Limb (tissue), 2 donors: Measurements from ENCODE around the gene SPEG.

ENCODE experiments used
- DNase-seq, 2 donors: peaks; one replicate each; pipeline ENCODE4 v3.0.0-alpha.2; 2016; ENCODE audit errors: extremely low spot score in 2 of 2

SPEG gene

GRCh38 chr2:219442256-219443015 lies 7.8 kb downstream of the SPEG start:
- peak in 1 of 2 donors; percentile 51 for DNase-seq

DNA sequence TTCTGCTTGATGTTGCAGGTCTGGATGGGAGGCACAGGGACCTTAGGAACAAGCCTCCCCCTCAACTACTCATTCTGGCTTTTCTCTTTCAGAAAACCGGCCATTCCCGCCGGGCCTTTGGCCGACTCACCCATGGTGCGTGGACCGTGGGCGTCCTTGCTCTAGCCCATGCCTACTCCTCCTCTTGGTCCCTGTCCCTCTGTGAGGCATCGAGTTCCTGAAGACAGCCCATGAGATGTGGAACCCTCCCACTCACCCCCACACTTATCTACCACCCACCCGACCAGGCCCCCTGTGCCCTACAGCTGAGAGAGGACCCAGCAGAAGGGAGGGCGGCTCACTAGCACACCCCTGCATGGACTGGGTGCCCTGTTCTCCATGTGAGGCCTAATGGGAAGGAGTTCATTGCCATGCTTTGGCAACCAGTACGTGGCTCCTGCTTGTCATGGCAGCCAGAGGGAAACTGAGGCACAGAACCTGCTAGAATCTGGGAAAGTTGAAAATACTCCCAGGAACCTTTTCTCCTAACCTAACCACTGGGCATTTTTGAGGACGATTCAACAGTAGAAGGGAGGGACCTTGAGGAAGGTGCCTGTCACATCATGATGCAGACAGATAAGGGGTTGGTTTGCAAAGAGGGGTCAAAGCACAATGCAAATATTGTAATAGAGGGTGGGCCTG lies 8.5 kb downstream of the SPEG start:
- no peak for DNase-seq

DNA sequence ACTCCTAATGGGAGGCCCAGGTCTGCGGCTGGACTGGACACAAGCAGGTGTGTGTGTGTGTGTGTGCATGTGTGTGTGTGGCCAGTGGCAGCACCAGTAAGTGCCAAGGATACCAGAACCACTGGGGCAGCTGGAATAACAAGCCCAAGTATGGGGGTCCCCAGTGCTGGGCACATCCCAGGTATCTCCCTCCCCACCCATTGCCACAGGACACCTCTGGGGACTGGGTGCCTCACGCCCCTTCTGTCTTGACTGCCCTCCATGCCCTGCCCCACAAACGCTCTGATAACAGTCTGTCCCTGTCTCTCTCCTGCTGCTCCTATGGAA lies 9.0 kb downstream of the SPEG start:
- no peak for DNase-seq

DNA sequence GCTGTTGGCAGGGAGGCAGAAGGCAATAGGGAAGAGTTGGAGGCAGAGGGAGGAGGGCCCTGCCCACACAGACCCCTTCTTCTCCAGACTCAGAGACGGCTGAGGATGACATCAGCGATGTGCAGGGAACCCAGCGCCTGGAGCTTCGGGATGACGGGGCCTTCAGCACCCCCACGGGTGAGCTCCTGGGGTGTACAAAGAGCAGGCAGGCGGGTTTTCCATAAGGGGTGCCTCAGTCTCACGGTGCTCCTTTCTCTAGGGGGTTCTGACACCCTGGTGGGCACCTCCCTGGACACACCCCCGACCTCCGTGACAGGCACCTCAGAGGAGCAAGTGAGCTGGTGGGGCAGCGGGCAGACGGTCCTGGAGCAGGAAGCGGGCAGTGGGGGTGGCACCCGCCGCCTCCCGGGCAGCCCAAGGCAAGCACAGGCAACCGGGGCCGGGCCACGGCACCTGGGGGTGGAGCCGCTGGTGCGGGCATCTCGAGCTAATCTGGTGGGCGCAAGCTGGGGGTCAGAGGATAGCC lies 10.0 kb downstream of the SPEG start:
- no peak for DNase-seq

DNA sequence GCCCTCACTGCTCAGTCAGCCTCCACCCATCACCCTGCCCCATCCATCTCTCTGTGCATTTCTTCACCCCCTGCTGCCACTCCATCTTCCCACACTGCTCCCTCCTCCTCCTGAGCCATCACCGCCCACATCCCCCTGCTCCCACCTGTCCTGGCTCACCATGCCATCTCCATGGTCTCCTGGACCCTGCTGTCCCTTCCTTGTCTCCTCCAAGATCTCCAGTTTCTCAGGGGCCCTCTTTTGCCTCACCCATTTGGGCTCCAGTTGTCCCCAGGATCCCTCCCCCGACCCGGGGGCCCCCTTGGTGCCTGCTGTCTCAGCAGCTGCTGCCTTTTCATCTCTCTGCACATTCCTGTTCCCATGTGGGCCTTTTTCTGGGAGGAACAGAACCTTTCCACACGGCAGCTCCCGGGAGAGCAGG lies 10.6 kb downstream of the SPEG start:
- DNase-seq: no peak

DNA sequence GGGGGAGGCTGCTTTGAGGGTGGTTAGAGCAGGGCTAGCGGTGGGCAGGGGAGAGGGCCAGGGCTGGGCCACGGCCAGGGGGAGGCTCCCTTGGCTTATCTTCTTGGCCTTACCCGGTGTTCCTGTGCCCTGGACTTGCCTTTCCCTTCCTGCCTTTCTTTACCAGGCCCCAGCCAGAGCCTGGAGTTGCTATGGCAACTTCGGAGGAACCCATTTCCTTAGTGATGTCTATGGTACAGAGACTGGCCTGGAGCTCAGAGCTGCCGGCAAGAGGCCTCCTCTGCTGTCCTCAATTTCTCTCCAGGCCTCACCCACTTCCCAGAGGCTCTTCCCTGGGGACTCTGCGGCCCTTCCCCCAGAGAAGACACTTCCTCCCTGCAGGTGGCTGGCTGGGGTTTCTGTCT lies 11.5 kb downstream of the SPEG start:
- DNase-seq: no peak

DNA sequence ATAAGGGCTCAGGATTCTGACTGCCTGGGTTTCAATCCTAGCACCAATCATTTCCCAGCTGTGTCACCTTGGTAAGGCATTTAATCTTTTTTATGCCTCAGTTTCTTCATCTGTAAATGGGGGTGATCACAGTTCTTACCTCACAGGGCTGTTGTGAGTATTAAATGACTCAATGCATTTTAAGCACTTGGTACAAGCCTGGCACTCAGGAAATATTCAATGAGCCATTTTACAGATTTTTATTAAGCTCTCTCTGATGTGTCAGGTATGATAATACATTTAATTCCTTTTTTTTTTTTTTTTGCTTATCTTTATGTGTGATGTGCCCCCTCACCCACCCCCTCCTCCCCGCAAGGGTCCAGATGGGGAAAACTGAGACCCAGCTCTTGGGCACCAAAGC lies 12.0 kb downstream of the SPEG start:
- DNase-seq: no peak

GRCh38 chr2:219447242-219448098 lies 12.8 kb downstream of the SPEG start:
- DNase-seq: no peak

DNA sequence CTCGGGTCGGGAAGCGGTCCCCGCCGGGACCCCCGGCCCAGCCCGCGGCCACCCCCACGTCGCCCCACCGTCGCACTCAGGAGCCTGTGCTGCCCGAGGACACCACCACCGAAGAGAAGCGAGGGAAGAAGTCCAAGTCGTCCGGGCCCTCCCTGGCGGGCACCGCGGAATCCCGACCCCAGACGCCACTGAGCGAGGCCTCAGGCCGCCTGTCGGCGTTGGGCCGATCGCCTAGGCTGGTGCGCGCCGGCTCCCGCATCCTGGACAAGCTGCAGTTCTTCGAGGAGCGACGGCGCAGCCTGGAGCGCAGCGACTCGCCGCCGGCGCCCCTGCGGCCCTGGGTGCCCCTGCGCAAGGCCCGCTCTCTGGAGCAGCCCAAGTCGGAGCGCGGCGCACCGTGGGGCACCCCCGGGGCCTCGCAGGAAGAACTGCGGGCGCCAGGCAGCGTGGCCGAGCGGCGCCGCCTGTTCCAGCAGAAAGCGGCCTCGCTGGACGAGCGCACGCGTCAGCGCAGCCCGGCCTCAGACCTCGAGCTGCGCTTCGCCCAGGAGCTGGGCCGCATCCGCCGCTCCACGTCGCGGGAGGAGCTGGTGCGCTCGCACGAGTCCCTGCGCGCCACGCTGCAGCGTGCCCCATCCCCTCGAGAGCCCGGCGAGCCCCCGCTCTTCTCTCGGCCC lies 13.6 kb downstream of the SPEG start:
- DNase-seq: no peak

DNA sequence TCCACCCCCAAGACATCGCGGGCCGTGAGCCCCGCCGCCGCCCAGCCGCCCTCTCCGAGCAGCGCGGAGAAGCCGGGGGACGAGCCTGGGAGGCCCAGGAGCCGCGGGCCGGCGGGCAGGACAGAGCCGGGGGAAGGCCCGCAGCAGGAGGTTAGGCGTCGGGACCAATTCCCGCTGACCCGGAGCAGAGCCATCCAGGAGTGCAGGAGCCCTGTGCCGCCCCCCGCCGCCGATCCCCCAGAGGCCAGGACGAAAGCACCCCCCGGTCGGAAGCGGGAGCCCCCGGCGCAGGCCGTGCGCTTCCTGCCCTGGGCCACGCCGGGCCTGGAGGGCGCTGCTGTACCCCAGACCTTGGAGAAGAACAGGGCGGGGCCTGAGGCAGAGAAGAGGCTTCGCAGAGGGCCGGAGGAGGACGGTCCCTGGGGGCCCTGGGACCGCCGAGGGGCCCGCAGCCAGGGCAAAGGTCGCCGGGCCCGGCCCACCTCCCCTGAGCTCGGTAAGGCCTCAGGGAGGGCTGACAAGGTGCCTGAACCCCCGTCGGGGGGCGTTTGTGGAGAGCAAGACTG lies 14.2 kb downstream of the SPEG start:
- no peak for DNase-seq

DNA sequence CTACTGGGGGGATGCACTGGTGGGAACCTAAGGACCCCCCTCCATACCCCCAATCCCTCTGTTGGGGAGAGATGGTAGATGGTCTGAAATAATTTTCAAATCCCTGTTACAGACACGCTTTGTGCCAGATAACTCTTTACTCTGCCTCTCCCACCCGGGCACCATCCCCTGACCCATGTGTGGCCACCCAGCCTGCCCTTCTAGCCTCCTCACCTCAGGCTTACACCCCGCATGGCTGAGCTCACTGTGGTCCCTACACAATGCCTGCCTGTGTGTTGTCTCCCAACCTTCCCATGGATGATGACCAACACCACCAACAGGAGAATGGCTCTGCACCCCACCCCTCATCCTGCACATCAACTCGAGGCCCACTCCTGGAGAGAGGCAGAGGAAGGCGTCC lies 15.0 kb downstream of the SPEG start:
- DNase-seq: no peak

DNA sequence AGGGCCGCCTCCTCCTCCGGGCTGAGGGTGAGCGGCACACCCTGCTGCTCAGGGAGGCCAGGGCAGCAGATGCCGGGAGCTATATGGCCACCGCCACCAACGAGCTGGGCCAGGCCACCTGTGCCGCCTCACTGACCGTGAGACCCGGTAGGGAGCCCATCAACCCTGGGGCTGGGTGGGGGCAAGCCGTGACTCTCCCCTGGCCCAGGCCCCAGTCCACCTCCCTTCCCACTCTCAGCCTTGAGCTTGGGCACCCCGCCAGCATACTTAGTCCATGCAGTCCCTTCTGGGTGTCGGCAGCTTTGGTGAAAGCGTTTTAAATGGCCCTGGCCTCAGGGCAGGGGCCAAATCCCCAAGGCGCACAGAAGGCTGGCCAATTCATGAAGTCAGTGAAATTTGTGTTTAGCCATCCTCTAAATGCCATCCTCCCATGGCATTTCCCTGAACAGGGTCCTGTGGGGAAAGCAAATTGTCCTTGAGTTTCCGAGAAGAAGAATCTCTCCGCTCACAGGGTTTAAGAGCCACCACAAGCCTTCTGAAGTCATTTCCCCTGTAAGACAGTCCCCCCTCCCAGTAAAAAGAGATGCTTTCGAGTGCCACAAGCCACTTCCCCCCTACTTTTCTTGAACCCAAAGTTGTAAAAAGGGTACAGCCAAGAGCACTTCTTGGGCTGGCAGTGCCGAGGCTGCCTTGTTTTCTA lies 17.2 kb downstream of the SPEG start:
- DNase-seq: no peak

GRCh38 chr2:219452361-219453317 lies 18.0 kb downstream of the SPEG start:
- DNase-seq: peak in 1 of 2 donors; percentile 69

DNA sequence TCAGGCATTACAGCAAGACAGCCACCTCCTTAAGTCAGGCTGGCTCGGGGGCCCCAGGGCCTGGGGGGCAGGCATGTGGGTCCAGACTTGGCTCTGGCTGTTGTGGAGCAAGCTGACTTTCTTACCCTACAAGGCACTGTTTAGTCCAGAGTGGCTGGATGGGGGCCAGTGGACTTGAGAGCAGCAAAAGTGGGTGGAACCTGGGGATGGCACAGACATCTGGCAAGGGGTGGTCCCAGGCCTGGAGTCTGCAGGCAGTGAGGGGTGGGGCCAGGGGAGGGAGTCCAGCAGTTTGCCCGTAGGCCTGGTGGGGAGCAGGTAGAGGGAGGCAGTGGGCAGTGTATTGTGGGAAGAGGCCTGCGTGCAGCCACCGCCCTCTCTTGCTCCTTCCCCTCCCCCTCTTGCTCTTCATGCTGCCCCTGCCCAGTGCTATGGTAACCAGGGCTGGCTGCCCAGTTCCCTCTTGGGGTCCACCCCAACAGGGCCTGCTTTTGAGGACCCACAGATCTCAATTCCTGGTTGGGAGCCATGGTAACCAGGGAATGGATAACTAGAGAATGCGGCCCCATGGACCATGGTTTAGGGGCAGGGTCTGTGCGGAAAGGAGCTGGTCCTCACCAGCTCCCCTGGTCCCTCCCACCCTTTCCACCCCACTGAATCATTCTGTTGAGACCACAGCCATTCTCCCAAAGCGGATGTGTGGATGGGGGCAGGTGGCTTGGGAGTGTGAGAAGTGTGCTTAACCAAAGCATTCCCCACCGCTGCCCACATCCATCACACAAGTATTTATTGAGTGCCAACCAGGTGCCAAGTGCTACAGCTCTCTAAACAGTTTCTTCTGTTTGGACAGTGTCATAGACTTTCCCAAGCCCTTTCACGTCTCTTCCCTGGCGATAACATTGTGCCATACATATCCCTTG lies 19.3 kb downstream of the SPEG start:
- peak; percentile 54 to 67 for DNase-seq

DNA sequence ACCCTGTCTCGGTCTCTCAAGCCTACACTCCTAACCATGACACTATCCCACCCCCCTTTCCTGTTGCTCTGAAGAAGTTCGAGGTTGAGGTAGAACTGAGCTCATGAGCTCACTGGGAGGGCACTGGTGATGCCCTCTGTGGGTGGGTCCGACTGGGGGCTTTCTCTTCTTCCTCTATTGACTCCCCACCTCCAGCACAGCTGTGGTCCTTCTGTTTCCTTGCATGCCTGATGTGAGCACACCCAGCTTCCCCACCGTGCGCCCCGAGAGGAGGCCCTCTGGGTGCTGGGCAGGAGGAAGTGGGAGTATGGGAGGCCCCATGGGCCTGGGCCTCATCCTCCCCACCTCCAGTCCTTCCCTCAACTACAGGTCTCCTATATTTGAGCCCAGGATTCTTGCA lies 20.9 kb downstream of the SPEG start:
- DNase-seq: no peak

DNA sequence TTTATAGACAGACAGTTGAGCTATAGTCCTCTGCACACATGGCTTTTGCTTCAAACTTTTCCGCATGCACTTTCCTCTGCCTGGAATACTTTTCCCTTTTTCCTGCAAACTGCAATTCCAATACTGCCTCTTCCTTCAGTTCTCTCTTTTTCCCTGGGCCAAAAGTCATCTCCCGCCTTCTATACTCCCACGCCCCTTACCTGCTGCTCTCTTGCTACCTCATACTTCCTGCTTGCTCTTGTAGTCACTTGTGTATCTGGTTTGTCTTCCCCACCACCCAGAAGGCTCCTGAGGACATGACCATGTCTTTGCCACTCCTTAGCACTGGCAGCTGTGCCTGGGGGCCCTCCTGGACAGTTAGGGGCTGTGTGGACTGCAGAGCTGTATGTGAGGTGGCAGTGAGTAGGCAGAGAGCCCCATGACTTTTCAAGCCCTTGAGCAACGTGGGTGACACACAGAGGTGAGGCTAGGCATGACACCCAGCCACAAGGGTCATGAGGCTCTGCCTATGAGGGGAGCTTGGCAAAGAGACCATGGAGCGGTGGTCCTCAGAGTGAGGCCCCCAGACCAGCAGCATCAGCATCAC lies 23.2 kb downstream of the SPEG start:
- DNase-seq: no peak

DNA sequence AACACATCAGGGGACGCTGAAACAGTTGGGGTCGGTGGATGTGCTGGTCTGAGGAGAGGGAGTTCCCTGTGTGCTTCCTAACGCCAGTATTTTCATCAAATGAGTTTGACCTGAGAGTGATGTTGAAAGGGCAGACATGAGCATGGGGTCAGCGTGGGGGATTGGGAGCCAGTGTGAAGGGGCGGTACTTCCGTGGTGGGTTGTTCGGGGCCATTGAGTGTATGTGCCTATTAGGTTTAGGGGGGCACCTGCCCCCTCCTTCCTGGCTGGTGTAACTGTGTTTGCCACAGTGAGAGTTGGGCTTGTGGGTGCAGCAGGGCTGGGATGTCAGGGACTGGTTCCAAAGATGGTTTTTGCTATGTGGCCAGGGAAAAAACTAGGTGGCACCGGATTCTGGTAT lies 24.4 kb downstream of the SPEG start:
- DNase-seq: no peak
